ENCODE results near the gene NOTCH4. TPM values are rescaled to one million over a fixed set of nuclear protein-coding genes. Genes with fewer than 3 reads are reported as not detected.

Gene NOTCH4
- total and polyA plus RNA-seq, 7 donors = 1.2 to 23.0 (median 5.4) TPM

DNA sequence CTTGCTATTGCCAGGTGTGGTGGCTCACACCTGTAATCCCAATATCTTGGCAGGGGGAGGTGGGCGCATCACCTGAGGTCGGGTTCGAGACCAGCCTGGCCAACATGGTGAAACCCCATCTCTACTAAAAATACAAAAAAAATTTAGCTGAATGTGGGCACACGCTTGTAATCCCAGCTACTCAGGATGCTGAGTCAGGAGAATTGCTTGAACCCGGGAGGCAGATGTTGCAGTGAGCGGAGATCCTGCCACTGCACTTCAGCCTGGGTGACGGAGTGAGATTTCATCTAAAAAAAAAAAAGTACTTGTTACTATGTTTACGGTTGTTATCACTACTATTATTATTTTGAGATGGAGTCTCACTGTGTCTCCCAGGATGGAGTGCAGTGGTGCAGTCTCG lies 67.0 kb downstream of the NOTCH4 start:
- no peaks in the 10 kb centered on the region for H3K9me3 ChIP-seq
- H3K36me3 ChIP-seq = peaks cover 14 to 45% (median 20%) of the 10 kb centered on the region in 4 donors
- no peak for TF ChIP-seq POLR2A (IDR thresholded peaks at IDR 0.05)
- TF ChIP-seq POLR2AphosphoS5 (IDR thresholded peaks at IDR 0.05) = no peak
- TF ChIP-seq, protein P1, sequence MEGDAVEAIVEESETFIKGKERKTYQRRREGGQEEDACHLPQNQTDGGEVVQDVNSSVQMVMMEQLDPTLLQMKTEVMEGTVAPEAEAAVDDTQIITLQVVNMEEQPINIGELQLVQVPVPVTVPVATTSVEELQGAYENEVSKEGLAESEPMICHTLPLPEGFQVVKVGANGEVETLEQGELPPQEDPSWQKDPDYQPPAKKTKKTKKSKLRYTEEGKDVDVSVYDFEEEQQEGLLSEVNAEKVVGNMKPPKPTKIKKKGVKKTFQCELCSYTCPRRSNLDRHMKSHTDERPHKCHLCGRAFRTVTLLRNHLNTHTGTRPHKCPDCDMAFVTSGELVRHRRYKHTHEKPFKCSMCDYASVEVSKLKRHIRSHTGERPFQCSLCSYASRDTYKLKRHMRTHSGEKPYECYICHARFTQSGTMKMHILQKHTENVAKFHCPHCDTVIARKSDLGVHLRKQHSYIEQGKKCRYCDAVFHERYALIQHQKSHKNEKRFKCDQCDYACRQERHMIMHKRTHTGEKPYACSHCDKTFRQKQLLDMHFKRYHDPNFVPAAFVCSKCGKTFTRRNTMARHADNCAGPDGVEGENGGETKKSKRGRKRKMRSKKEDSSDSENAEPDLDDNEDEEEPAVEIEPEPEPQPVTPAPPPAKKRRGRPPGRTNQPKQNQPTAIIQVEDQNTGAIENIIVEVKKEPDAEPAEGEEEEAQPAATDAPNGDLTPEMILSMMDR (IDR thresholded peaks at IDR 0.05) = no peak
- no peak for TF ChIP-seq EP300 (IDR thresholded peaks at IDR 0.05)
- no peak overlapping the region for H3K4me3 ChIP-seq
- H3K27me3 ChIP-seq = no peaks in the 10 kb centered on the region
- peaks cover 0 to 36% (median 30%) of the 10 kb centered on the region in 4 donors for H3K4me1 ChIP-seq
- no peak for DNase-seq
- intact Hi-C loops (cut with DNase I) = loop anchor here (10.0 kb wide), 1 partner anchor 112 kb away; no protein-coding TSS in a partner anchor
- H3K27ac ChIP-seq = no peak overlapping the region
- 90 to 94% methylated on average over 9 of the region's 9 CpGs for WGBS, 2 donors

DNA sequence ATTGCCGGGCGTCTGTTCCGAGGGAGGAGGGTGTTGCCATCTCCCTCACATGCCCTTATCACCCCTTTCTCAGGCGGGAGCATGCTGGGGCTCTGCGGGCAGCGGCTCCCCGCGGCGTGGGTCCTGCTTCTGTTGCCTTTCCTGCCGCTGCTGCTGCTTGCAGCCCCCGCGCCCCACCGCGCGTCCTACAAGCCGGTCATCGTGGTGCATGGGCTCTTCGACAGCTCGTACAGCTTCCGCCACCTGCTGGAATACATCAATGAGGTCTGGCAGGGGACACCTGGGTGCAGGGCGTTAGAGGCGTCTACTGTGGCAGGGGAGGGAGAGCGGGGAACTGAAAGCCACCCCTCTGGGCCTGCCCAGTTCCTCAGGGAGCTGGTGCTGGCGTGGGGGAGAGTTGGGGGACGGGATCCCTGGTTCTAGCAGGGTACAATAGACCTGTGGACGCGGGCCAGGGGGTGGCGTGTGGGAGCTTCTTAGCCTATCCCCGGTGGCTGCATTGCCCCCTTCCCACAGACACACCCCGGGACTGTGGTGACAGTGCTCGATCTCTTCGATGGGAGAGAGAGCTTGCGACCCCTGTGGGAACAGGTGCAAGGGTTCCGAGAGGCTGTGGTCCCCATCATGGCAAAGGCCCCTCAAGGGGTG lies 69.2 kb downstream of the NOTCH4 start:
- peaks cover 14 to 39% (median 20%) of the 10 kb centered on the region in 4 donors for H3K36me3 ChIP-seq
- peak overlapping the region; percentile 88 to 93 (median 92) for H3K27ac ChIP-seq
- H3K4me3 ChIP-seq = peak overlapping the region; percentile 61 to 80 (median 78)
- WGBS, 2 donors = 3 to 4% methylated on average over 34 of the region's 34 CpGs
- peak; percentile 89 for DNase-seq
- H3K27me3 ChIP-seq = no peaks in the 10 kb centered on the region
- H3K9me3 ChIP-seq = no peaks in the 10 kb centered on the region
- peaks cover 0 to 57% (median 49%) of the 10 kb centered on the region in 4 donors for H3K4me1 ChIP-seq
- TF ChIP-seq POLR2A (IDR thresholded peaks at IDR 0.05) (no peak), POLR2AphosphoS5 (IDR thresholded peaks at IDR 0.05) (peak in 3 of 4 donors; percentile 4 to 26 (median 15))
- TF ChIP-seq, protein P1 (IDR thresholded peaks at IDR 0.05) = peak; percentile 55 to 77 (median 60)
- intact Hi-C loops (cut with DNase I) = loop anchor here (1.0 to 10.0 kb wide), 4 partner anchors 22 to 110 kb away; partner anchors contain the start of gene AGPAT1

DNA sequence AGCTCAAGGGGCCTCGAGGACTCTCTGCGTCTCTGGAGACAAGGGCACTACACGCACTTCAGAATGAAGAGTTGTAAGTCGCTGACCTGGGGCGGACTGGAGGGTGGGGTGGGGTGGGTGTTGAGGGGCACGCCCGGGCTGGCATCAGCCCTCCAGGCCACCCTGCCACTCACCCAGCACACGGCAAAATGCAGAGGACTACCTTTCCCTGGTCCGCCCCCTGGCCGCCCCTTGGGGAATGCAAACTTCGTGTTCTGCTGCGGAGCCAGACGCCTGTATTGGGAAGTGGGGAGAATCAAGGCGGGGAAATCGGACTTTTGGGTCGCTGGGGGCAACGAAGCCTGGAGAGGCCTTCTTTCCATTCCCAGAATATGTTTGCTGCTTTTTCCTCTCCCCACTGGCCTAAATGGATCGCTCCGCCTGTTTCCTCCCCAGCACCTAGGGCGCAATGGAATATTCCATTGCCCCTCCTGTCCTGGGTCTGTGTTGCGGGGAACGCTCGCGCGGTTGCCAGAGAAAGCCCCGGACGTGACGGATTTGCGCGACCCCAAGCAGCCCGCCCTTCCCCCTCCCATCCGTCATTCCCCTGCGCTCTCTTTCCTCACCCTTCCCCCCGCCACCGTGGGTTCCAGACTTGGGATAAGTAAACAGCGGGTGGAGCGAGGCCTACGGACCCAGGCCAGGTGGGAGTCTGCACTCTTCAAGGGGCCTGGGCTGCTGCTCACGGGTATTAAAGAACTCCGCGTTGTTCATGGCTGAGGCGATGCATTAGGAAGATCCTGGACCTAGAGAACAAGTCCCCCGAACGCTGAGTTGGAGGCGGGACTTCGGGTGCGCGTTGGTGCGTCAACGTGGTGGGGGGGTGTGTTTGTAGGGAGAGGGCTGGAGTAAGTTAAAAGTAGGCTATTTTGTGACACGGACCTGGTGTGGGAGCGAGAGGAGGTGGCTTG lies 70.0 kb downstream of the NOTCH4 start, which contains the start of gene PPT2:
Gene PPT2 (plus strand): TSS at position 578 of the 950 bp plus-strand sequence. CDS start 454 bp downstream, outside the sequence.
- intact Hi-C loops (cut with DNase I) = loop anchor here (1.0 to 10.0 kb wide), 4 partner anchors 22 to 109 kb away; partner anchors contain the start of gene AGPAT1
- Histone ChIP-seq H3K27me3 (no peaks in the 10 kb centered on the region), H3K4me3 (peak within 1 kb of the TSS; percentile 61 to 80 (median 78)), H3K36me3 (peaks cover 14 to 42% (median 18%) of the 10 kb centered on the region in 4 donors), H3K27ac (peak within 1 kb of the TSS; percentile 88 to 93 (median 92)), H3K9me3 (no peaks in the 10 kb centered on the region), H3K4me1 (peaks cover 0 to 59% (median 49%) of the 10 kb centered on the region in 4 donors)
- TF ChIP-seq, protein P1 (IDR thresholded peaks at IDR 0.05) = peak in 2 of 4 experiments; percentile 13 to 19
- TF ChIP-seq POLR2A (IDR thresholded peaks at IDR 0.05) (peak in 1 of 2 donors; percentile 47), EP300 (IDR thresholded peaks at IDR 0.05) (peak in 2 of 4 donors; percentile 2 to 91), POLR2AphosphoS5 (IDR thresholded peaks at IDR 0.05) (peak; percentile 77 to 89 (median 82))
- peak; percentile 98 for DNase-seq
- WGBS, 2 donors = 2 to 3% methylated on average over 52 of the region's 52 CpGs

DNA sequence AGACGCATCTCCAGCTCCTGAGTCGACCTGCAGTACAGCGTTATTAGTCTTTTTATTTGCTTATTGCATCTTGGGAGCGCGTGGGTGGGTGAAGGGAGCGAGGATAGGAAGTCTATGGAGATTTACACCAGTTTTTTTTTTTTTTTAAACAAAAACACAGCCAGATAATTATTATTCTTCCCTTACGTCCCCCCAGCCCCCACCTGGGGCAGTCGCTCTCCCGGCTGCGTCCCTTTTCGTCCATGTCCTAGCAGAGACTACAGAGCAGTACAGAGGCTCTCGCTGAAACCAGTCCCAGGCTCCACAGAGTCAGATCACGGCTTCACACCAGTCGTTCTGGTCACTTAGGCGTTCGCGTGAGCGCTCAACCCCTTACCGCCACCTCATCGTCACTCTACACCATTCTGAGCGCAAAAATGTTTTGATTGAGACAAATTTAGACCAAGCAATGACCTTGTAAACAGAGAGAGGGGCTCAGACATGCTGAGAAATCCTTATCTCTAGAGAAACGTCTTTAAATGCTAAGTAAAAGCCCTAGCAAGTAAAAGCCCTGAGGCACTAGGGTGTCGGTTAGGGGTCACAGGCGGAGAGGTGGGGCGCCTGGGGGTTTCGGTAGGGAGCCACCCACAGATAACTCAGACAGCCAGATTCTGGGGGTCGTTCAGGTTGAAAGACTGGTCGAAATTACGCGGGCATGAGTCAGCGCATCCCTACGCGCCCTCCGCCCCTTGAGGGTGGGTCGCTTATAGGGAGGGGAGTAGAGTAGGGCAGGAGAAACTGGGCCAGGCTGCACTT lies 70.9 kb downstream of the NOTCH4 start:
- DNase-seq = peak; percentile 78
- Histone ChIP-seq H3K4me1 (peaks cover 0 to 59% (median 49%) of the 10 kb centered on the region in 4 donors), H3K9me3 (no peaks in the 10 kb centered on the region), H3K36me3 (peaks cover 7 to 42% (median 10%) of the 10 kb centered on the region in 4 donors), H3K4me3 (peak overlapping the region; percentile 61 to 80 (median 78)), H3K27ac (peak overlapping the region; percentile 88 to 93 (median 92)), H3K27me3 (no peaks in the 10 kb centered on the region)
- WGBS, 2 donors = 44 to 52% methylated on average over 35 of the region's 35 CpGs
- intact Hi-C loops (cut with DNase I) = loop anchor here (1.0 to 10.0 kb wide), 3 partner anchors 23 to 108 kb away; partner anchors contain the start of gene FKBPL
- TF ChIP-seq POLR2AphosphoS5 (IDR thresholded peaks at IDR 0.05) (peak in 3 of 4 donors; percentile 11 to 37 (median 30)), POLR2A (IDR thresholded peaks at IDR 0.05) (no peak), EP300 (IDR thresholded peaks at IDR 0.05) (no peak)
- TF ChIP-seq, protein P1 (IDR thresholded peaks at IDR 0.05) = no peak
